Measurements from ENCODE around the gene CAMK2G.

DNA sequence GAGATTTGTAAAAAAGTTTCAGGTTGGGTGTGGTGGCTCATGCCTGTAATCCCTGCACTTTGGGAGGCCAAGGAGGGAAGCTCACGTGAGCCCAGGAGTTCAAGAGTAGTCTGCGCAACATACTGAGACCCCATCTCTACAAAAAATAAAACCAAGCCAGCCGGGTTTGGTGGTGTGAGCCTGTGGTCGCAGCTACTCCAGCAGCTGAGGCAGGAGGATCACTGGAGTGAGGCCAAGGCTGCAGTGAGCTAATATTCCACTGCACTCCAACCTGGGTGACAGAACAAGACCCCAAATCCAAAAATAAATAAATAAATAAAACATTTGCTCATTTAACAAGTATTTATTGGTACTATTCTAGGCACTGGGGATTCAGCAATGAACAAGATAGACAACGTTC, 94.1 kb downstream of the CAMK2G start:
- TF ChIP-seq, protein P1, sequence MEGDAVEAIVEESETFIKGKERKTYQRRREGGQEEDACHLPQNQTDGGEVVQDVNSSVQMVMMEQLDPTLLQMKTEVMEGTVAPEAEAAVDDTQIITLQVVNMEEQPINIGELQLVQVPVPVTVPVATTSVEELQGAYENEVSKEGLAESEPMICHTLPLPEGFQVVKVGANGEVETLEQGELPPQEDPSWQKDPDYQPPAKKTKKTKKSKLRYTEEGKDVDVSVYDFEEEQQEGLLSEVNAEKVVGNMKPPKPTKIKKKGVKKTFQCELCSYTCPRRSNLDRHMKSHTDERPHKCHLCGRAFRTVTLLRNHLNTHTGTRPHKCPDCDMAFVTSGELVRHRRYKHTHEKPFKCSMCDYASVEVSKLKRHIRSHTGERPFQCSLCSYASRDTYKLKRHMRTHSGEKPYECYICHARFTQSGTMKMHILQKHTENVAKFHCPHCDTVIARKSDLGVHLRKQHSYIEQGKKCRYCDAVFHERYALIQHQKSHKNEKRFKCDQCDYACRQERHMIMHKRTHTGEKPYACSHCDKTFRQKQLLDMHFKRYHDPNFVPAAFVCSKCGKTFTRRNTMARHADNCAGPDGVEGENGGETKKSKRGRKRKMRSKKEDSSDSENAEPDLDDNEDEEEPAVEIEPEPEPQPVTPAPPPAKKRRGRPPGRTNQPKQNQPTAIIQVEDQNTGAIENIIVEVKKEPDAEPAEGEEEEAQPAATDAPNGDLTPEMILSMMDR (conservative IDR thresholded peaks at IDR 0.05; ENCODE audit: low read depth in 2 of 2) = no peak
- TF ChIP-seq EZH2 (IDR thresholded peaks at IDR 0.05; ENCODE audit: low read depth, unreplicated experiment) = no peak
- no peak for TF ChIP-seq POLR2AphosphoS5 (IDR thresholded peaks at IDR 0.05; ENCODE audit: low read depth)
- TF ChIP-seq, protein P2, sequence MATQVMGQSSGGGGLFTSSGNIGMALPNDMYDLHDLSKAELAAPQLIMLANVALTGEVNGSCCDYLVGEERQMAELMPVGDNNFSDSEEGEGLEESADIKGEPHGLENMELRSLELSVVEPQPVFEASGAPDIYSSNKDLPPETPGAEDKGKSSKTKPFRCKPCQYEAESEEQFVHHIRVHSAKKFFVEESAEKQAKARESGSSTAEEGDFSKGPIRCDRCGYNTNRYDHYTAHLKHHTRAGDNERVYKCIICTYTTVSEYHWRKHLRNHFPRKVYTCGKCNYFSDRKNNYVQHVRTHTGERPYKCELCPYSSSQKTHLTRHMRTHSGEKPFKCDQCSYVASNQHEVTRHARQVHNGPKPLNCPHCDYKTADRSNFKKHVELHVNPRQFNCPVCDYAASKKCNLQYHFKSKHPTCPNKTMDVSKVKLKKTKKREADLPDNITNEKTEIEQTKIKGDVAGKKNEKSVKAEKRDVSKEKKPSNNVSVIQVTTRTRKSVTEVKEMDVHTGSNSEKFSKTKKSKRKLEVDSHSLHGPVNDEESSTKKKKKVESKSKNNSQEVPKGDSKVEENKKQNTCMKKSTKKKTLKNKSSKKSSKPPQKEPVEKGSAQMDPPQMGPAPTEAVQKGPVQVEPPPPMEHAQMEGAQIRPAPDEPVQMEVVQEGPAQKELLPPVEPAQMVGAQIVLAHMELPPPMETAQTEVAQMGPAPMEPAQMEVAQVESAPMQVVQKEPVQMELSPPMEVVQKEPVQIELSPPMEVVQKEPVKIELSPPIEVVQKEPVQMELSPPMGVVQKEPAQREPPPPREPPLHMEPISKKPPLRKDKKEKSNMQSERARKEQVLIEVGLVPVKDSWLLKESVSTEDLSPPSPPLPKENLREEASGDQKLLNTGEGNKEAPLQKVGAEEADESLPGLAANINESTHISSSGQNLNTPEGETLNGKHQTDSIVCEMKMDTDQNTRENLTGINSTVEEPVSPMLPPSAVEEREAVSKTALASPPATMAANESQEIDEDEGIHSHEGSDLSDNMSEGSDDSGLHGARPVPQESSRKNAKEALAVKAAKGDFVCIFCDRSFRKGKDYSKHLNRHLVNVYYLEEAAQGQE (IDR thresholded peaks at IDR 0.05; ENCODE audit: unreplicated experiment) = no peak
- TF ChIP-seq JUNB (IDR thresholded peaks at IDR 0.05; ENCODE audit: unreplicated experiment) = no peak
- TF ChIP-seq EZH2phosphoT487 (IDR thresholded peaks at IDR 0.05; ENCODE audit: unreplicated experiment) = no peak
- TF ChIP-seq ZNF114 (CRISPR knock-in tag; IDR thresholded peaks at IDR 0.05) = no peak
- no peak for TF ChIP-seq CREB1 (CRISPR knock-in tag; IDR thresholded peaks at IDR 0.05; ENCODE audit: low read depth)
- TF ChIP-seq ZNF331 (CRISPR knock-in tag; IDR thresholded peaks at IDR 0.05; ENCODE audit: low read depth) = no peak

Measured in GM23338 (cell line).